Panc1 (cell line): Measurements from ENCODE around the gene IP6K1. TPM values are rescaled to one million over a fixed set of nuclear protein-coding genes. Genes with fewer than 3 reads are reported as not detected.

Experiments used
- ATAC-seq: fragments of 200-7000 bp; cut with Tn5 transposase; 2 replicates; pipeline ENCODE4 v1.9.1; 2020; ENCODE audit warnings: mild to moderate bottlenecking, moderate library complexity
- BruUV-seq: library from RNA; stranded (reverse); fragments of 400-500 nt; replicated peaks from 2 replicates; lab custom pipeline; 2021; lab: Mats Ljungman, UMichigan
- CTCF ChIA-PET: fragments of 300-600 bp; sonication (Branson Sonifier 250); formaldehyde crosslinking; loops from one replicate; lab custom pipeline; 2022; ENCODE audit warnings: antibody characterized with exemption; lab: Charles Lee
- POLR2A ChIA-PET: fragments of 300-600 bp; sonication (Branson Sonifier 250); formaldehyde crosslinking; loops from one replicate; lab custom pipeline; 2022; ENCODE audit warnings: antibody characterized with exemption; lab: Charles Lee
- DNase-seq: peaks from one replicate; pipeline ENCODE4 v3.0.0-alpha.2; 2010; ENCODE audit warnings: low read depth, low spot score
- H3K27ac ChIP-seq: 2 replicates; pipeline ENCODE4 v1.5.1; 2011; ENCODE audit warnings: mild to moderate bottlenecking, low read length, inconsistent platforms
- H3K27me3 ChIP-seq: fragments of 200-500 bp; sonication (Bioruptor generic); 2 replicates; pipeline ENCODE4 v1.6.0; 2014; ENCODE audit warnings: low read length, inconsistent platforms; ENCODE audit not compliant: control insufficient read depth, insufficient read depth
- H3K36me3 ChIP-seq: fragments of 200-500 bp; sonication (Bioruptor generic); 2 replicates; pipeline ENCODE4 v1.5.1; 2014; ENCODE audit warnings: inconsistent platforms, mild to moderate bottlenecking, low read length, moderate library complexity; ENCODE audit not compliant: control insufficient read depth, insufficient read depth
- H3K4me1 ChIP-seq: 2 replicates; pipeline ENCODE4 v1.5.1; 2011; ENCODE audit warnings: inconsistent platforms, mild to moderate bottlenecking, low read length, moderate library complexity; ENCODE audit not compliant: control insufficient read depth, insufficient read depth
- H3K4me3 ChIP-seq, 2 experiments: 2 replicates each; pipeline ENCODE4 v1.5.1; 2011 to 2012; ENCODE audit warnings: low read depth in 2 of 2, low read length in 2 of 2, mild to moderate bottlenecking in 2 of 2, inconsistent platforms in 1 of 2, moderate library complexity in 1 of 2
- H3K9me3 ChIP-seq: fragments of 200-500 bp; sonication (Bioruptor generic); 2 replicates; pipeline ENCODE4 v1.5.1; 2014; ENCODE audit warnings: low read depth, mild to moderate bottlenecking, inconsistent platforms, low read length, moderate library complexity; ENCODE audit not compliant: control insufficient read depth, insufficient read depth
- POLR2AphosphoS5 ChIP-seq: IDR thresholded peaks from 2 replicates; pipeline ENCODE4 v1.6.1; 2012; ENCODE audit warnings: mild to moderate bottlenecking, low read depth, low read length, moderate library complexity
- SIN3A ChIP-seq: IDR thresholded peaks from 2 replicates; pipeline ENCODE4 v1.6.1; 2012; ENCODE audit warnings: low read depth, mild to moderate bottlenecking, low read length, moderate library complexity, borderline replicate concordance; ENCODE audit not compliant: insufficient read depth
- TCF7L2 ChIP-seq: IDR thresholded peaks from 2 replicates; pipeline ENCODE4 v1.6.1; 2011; ENCODE audit warnings: mild to moderate bottlenecking, low read depth, low read length, inconsistent platforms
- in situ Hi-C: cut with HindIII; loops from 2 replicates; pipeline ENCODE4 v1.10.0; 2016; ENCODE audit warnings: low sequenced_read_pairs, low pct_unique_long_range_greater_than_20kb
- intact Hi-C: fragments of 100-400 bp; cut with micrococcal nuclease; formaldehyde crosslinking; loops from one replicate; pipeline ENCODE4 v1.10.0; 2022; ENCODE audit not compliant: unreplicated experiment
- total RNA-seq: library from RNA; stranded (reverse); gene quantifications from one replicate; pipeline ENCODE4 v1.2.1, GENCODE V29; 2021; ENCODE audit not compliant: unreplicated experiment
- TF ChIP-seq, protein P1 (sequence below): fragments of 450-650 bp; IDR thresholded peaks from 2 replicates; pipeline ENCODE4 v1.5.1; 2017; ENCODE audit warnings: mild to moderate bottlenecking
- TF ChIP-seq, protein P2 (sequence below), 2 experiments: IDR thresholded peaks; 2 replicates each; pipeline ENCODE4 v1.6.1; 2011 to 2012; ENCODE audit warnings: low read depth in 2 of 2, control low read depth in 1 of 2, low read length in 1 of 2, mild to moderate bottlenecking in 1 of 2, moderate library complexity in 1 of 2; ENCODE audit not compliant: insufficient read depth in 1 of 2

The IP6K1 gene
- total RNA-seq, 1 experiment from 2014 or later = 39.8 TPM

DNA sequence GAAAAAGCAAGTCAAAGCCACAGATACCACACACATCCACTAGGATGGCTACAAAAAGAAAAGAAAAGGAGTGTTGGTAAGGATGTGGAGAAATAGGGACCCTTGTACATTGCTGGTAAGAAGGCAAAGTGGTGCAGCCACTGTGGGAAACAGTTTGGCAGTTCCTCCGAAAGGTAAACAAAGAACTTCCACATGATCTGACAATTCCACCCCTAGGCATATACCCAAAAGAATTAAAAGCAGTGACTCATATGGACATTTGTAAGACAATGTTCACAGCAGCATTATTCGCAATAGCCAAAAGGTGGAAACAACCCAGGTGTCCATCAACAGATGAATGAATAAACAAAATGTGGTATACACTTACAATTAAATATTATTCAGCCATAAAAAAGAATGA, 40.4 kb downstream of the IP6K1 start:
- intact Hi-C loops (no loop called here), in situ Hi-C loops (no loop called here)
- no TSS peak for BruUV-seq
- Histone ChIP-seq H3K27ac (no peak overlapping the region), H3K36me3 (no peaks in the 10 kb centered on the region; the same call in 1 of the 2 replicates), H3K27me3 (no peaks in the 10 kb centered on the region), H3K4me1 (peaks cover 3% of the 10 kb centered on the region; the same call in 1 of the 2 replicates), H3K9me3 (no peaks in the 10 kb centered on the region), H3K4me3 (no peak overlapping the region)
- ChIA-PET CTCF (no interaction called here), POLR2A (no interaction called here)
- DNase-seq = no peak
- TF ChIP-seq TCF7L2 = no peak
- TF ChIP-seq, protein P1, sequence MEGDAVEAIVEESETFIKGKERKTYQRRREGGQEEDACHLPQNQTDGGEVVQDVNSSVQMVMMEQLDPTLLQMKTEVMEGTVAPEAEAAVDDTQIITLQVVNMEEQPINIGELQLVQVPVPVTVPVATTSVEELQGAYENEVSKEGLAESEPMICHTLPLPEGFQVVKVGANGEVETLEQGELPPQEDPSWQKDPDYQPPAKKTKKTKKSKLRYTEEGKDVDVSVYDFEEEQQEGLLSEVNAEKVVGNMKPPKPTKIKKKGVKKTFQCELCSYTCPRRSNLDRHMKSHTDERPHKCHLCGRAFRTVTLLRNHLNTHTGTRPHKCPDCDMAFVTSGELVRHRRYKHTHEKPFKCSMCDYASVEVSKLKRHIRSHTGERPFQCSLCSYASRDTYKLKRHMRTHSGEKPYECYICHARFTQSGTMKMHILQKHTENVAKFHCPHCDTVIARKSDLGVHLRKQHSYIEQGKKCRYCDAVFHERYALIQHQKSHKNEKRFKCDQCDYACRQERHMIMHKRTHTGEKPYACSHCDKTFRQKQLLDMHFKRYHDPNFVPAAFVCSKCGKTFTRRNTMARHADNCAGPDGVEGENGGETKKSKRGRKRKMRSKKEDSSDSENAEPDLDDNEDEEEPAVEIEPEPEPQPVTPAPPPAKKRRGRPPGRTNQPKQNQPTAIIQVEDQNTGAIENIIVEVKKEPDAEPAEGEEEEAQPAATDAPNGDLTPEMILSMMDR = no peak
- no peak for ATAC-seq

DNA sequence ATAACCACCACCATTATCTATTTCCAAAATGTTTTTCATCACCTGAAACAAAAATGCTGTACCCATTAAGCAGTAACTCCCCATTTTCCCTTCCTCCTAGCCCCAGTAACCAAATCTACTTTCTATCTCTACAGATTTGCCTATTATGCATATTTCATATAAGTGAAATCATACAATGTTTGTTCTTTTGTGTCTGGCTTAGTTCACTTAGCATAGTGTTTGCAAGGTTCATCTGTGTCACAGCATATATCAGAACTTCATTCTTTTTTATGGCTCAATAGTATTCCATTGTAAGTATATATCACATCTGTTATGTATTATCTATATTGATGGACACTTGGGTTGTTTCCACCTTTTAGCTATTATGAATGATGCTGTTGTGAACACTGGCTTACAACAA, 45.9 kb downstream of the IP6K1 start:
- Histone ChIP-seq H3K4me1 (no peaks in the 10 kb centered on the region), H3K4me3 (no peak overlapping the region), H3K27ac (no peak overlapping the region), H3K27me3 (no peaks in the 10 kb centered on the region), H3K36me3 (no peaks in the 10 kb centered on the region), H3K9me3 (no peaks in the 10 kb centered on the region)
- BruUV-seq = no TSS peak
- intact Hi-C loops (no loop called here), in situ Hi-C loops (no loop called here)
- ATAC-seq (no peak), DNase-seq (no peak)
- CTCF ChIA-PET = no interaction called here
- TF ChIP-seq POLR2AphosphoS5 = no peak
- TF ChIP-seq, protein P2, sequence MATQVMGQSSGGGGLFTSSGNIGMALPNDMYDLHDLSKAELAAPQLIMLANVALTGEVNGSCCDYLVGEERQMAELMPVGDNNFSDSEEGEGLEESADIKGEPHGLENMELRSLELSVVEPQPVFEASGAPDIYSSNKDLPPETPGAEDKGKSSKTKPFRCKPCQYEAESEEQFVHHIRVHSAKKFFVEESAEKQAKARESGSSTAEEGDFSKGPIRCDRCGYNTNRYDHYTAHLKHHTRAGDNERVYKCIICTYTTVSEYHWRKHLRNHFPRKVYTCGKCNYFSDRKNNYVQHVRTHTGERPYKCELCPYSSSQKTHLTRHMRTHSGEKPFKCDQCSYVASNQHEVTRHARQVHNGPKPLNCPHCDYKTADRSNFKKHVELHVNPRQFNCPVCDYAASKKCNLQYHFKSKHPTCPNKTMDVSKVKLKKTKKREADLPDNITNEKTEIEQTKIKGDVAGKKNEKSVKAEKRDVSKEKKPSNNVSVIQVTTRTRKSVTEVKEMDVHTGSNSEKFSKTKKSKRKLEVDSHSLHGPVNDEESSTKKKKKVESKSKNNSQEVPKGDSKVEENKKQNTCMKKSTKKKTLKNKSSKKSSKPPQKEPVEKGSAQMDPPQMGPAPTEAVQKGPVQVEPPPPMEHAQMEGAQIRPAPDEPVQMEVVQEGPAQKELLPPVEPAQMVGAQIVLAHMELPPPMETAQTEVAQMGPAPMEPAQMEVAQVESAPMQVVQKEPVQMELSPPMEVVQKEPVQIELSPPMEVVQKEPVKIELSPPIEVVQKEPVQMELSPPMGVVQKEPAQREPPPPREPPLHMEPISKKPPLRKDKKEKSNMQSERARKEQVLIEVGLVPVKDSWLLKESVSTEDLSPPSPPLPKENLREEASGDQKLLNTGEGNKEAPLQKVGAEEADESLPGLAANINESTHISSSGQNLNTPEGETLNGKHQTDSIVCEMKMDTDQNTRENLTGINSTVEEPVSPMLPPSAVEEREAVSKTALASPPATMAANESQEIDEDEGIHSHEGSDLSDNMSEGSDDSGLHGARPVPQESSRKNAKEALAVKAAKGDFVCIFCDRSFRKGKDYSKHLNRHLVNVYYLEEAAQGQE (IDR thresholded peaks at IDR 0.05; ENCODE audit: insufficient read depth in 1 of 2, low read depth in 2 of 2, low read length in 1 of 2) = no peak
- TF ChIP-seq TCF7L2 = no peak
- TF ChIP-seq, protein P1 = no peak
- TF ChIP-seq SIN3A = no peak
- POLR2A ChIA-PET = no interaction called here
